Renal cortex interstitium (tissue), 15 donors: ENCODE measurements around the gene NUDT22. TPM values are rescaled to one million over a fixed set of nuclear protein-coding genes. Genes with fewer than 3 reads are reported as not detected.

ENCODE experiments used
- DNase-seq, 11 donors: peaks; one replicate each; pipeline ENCODE4 v3.0.0-alpha.2; 2013; ENCODE audit warnings: low read depth in 9 of 11, low spot score in 4 of 11; ENCODE audit errors: extremely low read depth in 1 of 11
- long read RNA-seq, 16 experiments: transcript quantifications; one replicate each; lab custom pipeline, GENCODE V29; 2026
- polyA plus RNA-seq, 3 donors: library from polyadenylated mRNA; unstranded; fragments of 120-200 nt; gene quantifications; one replicate each; pipeline ENCODE4 v1.2.1, GENCODE V29; 2013; ENCODE audit not compliant: insufficient read length in 3 of 3

NUDT22 gene, protein sequence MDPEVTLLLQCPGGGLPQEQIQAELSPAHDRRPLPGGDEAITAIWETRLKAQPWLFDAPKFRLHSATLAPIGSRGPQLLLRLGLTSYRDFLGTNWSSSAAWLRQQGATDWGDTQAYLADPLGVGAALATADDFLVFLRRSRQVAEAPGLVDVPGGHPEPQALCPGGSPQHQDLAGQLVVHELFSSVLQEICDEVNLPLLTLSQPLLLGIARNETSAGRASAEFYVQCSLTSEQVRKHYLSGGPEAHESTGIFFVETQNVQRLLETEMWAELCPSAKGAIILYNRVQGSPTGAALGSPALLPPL
- polyA plus RNA-seq, result 10 to 100 TPM; 17.7 to 32.8 (median 28.0) TPM
- long read RNA-seq, donor 1, partial matches to known transcripts, result 0 of 5 reads
- long read RNA-seq, donor 1, other reads (novel, unspliced or antisense), result 0 of 5 reads
- long read RNA-seq, donor 2, transcript NUDT22-201 (6 exons, 1,094 nt), result major isoform, 6 of 28 reads
- long read RNA-seq, donor 2, partial matches to known transcripts, result 12 of 28 reads
- long read RNA-seq, donor 2, other reads (novel, unspliced or antisense), result 5 of 28 reads
- long read RNA-seq, donor 3, transcript NUDT22-201 (6 exons, 1,094 nt), result major isoform, 9 of 11 reads
- long read RNA-seq, donor 3, partial matches to known transcripts, result 0 of 11 reads
- long read RNA-seq, donor 3, other reads (novel, unspliced or antisense), result 0 of 11 reads
- long read RNA-seq, donor 4, partial matches to known transcripts, result 0 of 7 reads
- long read RNA-seq, donor 4, other reads (novel, unspliced or antisense), result 0 of 7 reads
- long read RNA-seq, donor 5, result 0 reads
- long read RNA-seq, donor 6, transcript NUDT22-201 (6 exons, 1,094 nt), result major isoform, 6 of 25 reads
- long read RNA-seq, donor 6, partial matches to known transcripts, result 16 of 25 reads
- long read RNA-seq, donor 6, other reads (novel, unspliced or antisense), result 0 of 25 reads
- long read RNA-seq, donor 7, transcript NUDT22-201 (6 exons, 1,094 nt), result major isoform, 8 of 16 reads
- long read RNA-seq, donor 7, partial matches to known transcripts, result 5 of 16 reads
- long read RNA-seq, donor 7, other reads (novel, unspliced or antisense), result 0 of 16 reads
- long read RNA-seq, donor 8, transcript NUDT22-201 (6 exons, 1,094 nt), result major isoform, 10 of 26 reads
- long read RNA-seq, donor 8, partial matches to known transcripts, result 5 of 26 reads
- long read RNA-seq, donor 8, other reads (novel, unspliced or antisense), result 5 of 26 reads
- long read RNA-seq, donor 9, partial matches to known transcripts, result 0 of 31 reads
- long read RNA-seq, donor 9, other reads (novel, unspliced or antisense), result 26 of 31 reads
- long read RNA-seq, donor 10, transcript NUDT22-201 (6 exons, 1,094 nt), result major isoform, 8 of 11 reads
- long read RNA-seq, donor 10, partial matches to known transcripts, result 0 of 11 reads
- long read RNA-seq, donor 10, other reads (novel, unspliced or antisense), result 0 of 11 reads
- long read RNA-seq, donor 11, transcript NUDT22-201 (6 exons, 1,094 nt), result major isoform, 6 of 35 reads
- long read RNA-seq, donor 11, partial matches to known transcripts, result 26 of 35 reads
- long read RNA-seq, donor 11, other reads (novel, unspliced or antisense), result 0 of 35 reads
- long read RNA-seq, donor 12, partial matches to known transcripts, result 0 of 5 reads
- long read RNA-seq, donor 12, other reads (novel, unspliced or antisense), result 0 of 5 reads
- long read RNA-seq, donor 13, result 0 reads
- long read RNA-seq, donor 14, transcript NUDT22-201 (6 exons, 1,094 nt), result major isoform, 5 of 48 reads
- long read RNA-seq, donor 14, partial matches to known transcripts, result 12 of 48 reads
- long read RNA-seq, donor 14, other reads (novel, unspliced or antisense), result 31 of 48 reads
- long read RNA-seq, donor 15, partial matches to known transcripts, result 0 of 4 reads
- long read RNA-seq, donor 15, other reads (novel, unspliced or antisense), result 0 of 4 reads
- long read RNA-seq, donor 16, transcript NUDT22-201 (6 exons, 1,094 nt), result major isoform, 20 of 78 reads
- long read RNA-seq, donor 16, partial matches to known transcripts, result 42 of 78 reads
- long read RNA-seq, donor 16, other reads (novel, unspliced or antisense), result 6 of 78 reads

DNA sequence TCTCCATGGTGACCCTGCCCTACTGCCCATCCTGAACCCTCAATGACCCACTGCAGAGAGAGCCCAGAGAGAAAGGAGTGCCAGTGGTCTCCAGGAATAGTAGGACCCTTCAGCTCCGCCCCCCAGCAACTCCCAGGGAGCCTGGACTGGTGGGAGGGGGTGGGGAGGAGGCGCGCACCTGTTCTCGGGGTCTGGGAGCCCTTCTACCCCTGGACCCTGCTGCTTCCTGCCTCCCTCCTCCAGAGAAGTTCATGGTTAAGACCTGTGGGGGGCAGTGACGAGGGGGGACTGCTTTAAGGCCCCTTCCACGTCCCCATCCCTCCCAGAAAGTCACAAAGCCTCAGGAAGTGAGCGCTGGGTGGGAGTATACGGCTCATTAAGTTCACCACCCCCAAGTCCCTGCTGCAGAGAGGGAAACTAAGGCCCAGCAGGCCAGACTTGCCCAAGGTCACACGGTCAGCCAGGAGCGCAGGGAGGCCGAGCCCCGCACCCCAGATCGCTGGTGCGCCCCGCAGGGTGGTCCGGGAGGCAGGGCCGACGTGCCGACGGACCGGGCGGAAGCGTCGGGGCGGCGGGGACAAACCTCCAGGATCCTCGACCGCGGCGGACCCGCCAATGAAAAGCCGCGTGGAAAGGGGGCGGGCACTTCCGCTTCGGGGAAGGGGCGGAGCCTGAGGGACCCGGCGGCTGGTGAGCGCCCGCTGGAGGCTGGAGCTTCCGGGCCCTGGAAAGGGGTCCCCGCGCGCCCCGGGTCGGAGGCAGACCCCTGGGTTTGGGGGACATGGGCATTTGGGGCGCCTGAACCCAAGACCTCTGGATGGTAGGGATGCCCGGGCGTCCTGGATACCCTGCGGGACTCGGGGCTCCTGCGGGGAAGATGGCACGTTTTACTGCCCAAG lies at the start of gene NUDT22, which contains the start of gene TRPT1:
Gene NUDT22 (plus strand): TSS at position 667 of the 899 bp plus-strand sequence. CDS start 379 bp downstream, outside the sequence.
Gene TRPT1 (minus strand): TSS at position 579 of the 899 bp plus-strand sequence. CDS start 326 bp downstream, at position 253.
- DNase-seq, result peak in 9 of 11 donors; percentile 67 to 89 (median 82)

DNA sequence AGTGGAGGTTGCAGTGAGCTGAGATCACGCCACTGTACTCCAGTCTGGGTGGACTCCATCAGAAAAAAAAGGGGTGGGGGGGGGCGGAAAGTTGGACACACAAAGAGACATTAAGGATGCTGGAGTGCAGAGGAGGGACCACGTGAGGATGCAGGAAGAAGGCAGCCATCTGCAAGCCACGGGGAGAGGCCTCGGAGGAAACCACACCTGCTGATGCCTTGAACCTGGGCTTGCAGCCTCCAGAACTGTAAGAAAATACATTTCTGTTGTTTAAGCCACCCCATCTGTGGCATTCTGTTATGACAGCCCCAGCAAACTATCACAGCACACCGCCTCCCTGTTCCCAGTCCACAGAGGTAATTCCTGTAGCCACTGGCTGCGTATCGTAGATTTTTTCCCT lies 49.3 kb upstream of the NUDT22 start:
- DNase-seq, result no peak

DNA sequence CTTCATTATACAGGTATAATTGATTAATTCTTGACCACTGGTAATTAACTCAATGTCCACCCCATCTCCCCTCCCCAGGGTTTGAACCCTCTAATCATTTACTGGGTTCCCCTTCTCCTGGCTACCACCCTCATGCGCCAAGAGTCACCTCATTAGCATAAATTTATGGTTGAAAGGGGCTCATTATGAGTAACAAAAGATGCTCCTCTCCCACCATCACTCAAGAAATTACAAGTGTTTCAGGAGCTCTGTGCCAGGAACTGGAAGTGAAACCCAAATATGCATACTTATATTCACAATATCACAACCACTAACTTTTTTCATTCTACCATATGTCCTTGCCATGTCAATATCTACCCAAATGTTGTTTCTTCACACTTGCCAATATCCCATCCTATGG lies 47.9 kb upstream of the NUDT22 start:
- DNase-seq, result no peak

DNA sequence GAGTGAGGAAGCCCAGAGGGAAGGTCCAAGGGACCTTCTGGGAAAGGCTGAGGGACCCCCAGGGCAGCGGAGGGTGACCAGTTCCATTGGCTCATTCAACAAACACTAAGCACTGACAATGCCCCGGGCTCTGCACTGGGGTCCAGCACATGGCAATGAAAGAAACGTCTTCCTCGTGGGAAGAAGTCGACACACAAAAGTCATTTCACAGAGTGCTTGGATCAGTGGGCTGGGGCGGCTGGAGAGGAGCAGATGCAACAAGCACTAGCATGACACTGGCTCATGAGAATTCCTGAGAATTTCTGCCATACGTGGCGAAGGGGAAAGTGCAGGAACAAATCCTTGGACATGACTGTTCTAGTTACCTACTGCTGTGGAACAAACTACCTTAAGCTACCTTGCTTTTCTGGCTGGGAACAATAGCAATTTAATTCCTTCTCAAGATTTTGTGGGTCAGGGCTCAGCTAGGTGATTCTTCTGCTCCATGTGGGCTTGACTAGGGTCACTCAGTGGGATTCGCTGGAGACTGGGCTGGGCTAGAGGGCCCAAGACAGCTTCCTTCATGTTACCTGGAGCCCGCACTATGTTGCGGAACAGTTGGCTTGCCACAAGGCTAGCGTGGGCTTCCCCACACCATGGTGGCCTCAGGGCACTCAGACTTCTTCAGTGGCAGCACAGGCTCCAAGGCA lies 47.0 kb upstream of the NUDT22 start:
- no peak for DNase-seq

DNA sequence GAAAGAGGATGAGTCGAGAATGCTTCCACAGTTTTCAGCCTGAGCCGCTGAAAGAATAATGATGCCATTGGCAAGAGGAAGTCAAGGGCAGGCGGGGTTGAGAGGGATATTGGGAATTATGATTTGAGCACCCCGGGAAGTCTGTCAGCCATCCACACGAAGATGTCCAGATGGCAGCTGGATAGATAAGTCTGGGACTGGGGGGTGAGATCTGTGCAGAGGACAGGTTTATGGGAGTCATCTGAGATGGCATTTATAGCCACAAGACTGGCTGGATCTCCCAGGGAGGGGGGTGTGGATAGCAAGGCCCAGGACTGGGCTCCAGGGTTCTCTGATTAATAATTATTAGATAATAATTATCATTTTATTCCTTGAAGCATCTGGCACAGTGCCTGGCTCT lies 45.2 kb upstream of the NUDT22 start:
- DNase-seq, result no peak

DNA sequence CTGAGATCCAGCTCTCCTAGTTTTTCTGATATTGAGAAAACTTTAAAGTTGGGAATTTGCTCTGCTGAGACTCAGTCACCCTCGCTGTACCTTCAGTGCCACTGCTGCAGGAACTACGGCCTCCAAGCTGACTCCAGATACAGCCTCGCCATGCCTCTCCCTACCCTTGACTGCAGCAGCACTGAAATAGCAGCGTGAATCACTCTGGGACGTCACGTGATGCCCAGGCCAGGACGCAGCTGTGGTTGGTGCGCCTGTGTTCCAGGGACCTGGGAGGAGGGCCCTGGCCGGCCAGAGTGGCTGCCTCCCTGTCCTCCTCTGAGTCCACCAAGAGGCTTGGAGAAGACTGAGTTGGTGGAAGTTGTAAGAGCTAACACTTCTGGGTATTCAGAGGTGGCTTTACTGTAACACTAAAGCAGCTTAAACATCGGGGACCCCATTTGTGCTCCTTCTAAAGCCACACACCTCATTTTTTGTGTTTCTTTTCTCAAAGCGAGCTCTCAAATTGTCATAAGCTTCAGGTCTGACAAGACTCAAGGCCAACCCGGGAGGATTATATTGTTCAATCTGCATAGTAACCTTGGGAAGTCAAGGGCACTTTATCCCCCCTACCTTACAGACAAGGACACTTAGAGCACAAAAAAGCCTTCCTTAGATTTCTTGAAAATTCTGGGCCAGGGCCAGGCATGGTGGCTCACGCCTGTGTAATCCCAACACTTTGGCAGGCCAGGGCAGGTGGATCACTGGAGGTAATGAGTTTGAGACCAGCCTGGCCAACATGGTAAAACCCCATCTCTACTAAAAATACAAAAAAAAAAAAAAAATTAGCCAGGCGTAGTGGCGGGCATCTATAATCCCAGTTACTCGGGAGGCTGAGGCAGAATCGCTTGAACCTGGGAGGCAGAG lies 44.3 kb upstream of the NUDT22 start:
- DNase-seq, result peak in 9 of 11 donors; percentile 50 to 84 (median 71)

DNA sequence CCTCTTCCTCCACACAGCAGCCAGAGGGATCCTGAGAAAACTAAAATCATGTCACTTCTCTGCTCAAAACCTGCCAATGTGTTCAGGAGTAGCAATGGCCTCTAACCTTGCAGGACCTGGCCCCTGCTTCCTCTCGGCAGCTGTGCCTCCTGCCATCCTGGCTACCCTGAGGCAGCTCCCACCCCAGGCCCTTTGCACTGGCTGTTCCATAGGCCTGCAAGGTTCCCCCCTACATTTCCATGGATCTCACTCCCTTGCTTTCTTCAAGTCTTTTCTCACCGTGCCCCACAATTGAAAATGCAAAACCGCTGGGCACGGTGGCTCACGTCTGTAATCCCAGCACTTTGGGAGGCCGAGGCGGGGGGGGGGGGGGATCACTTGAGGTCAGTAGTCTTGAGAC lies 42.2 kb upstream of the NUDT22 start:
- DNase-seq, result no peak

DNA sequence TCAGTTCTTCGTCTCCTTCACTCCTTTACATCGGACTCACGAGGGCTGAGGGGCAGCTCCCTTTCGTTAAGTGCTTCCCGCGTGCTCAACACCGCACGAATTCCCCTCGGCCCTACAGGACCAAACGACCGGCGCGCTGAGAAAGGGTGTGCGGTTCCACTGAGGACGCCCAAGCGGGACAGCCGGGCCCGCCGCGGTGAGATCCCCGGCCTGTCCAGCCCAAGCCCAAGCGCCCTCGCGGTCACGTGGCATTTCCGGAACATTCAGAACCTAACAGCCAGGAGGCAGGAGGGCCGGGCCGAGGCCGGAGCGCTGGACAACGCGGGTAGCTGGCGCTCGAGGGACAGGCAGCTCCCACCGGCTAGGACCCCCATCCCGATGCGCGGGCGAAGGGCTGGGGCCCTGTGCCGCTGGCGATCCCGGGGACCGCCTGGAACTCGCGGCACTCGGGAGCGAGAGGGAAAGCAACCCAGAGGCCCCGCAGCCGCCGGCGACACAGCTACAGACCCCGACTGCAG lies 40.8 kb upstream of the NUDT22 start:
- DNase-seq, result peak in 7 of 11 donors; percentile 61 to 76 (median 73)

DNA sequence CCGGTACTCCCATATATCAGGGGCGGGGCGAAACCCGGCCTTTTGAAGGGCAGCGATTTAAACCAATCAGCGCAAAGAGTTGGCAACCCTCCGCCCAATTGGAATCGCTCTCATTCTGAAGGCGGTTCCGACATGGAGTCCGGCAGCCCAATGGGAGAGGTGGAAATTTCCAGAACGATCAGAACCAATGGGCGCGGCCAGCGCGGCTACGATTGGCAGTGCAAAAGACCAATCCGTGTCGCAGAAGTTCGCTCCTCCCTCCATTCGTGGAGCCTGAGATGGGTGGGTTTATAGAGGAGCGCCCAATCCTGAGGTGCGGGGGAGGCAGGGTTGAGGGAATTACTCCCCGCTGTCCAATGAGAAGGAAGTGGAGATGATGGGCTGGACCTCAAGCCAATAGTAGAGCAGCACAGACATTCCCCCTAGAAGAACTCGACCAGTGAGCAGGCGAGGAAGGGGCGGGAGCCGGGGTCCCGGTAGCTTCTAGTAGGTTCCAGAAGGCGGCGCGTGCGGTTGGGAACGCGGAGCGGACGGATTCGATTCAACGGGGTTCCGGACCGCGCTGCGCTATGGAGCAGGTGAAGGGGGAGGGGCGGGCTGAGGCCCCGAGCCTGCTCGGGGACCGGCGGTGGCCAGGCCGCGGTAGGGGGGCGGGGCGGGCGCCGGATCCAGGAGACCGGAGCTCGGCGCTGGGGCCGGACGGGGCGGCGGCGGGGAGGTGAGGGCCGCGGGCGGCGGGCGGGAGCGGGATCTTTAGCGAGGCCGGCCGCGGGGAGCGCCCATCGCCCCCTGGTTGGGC lies 40.2 kb upstream of the NUDT22 start, which contains the start of gene STIP1:
Gene STIP1 (plus strand): TSS at position 479 of the 799 bp plus-strand sequence. CDS start 91 bp downstream, at position 570.
- DNase-seq, result peak; percentile 99 to 100 (median 100)

DNA sequence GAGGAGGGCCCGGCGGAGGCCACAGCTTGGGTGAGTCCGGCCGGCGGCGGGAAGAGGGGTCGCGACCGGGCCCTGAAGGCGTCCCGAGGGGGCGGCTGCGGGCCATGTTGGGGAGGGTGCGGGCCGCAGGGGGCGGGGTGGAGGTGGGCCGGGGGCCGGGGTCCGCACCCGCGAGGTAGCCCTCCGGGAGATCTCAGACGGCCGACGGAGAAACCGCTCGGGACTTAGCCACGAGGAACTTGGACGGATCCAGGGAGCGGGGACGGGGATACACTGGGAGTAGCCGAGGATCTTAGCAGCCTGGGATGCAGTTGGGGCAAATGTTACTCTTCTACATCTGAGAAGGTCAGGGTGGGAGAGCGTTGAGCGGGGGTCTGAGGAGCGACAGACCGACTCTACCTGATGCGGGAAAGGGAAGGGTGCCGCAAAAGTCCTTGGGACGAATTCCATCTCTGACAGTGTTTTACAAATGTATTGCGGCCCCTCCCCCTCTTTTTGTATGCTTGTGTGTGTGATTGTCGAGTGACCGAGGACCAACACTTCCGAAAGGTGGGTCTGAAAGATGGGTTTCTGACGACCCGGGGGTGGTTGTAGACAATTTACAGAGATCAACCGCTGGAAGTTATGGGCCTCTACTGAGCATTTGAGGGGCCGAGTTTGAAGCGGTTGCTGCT lies 39.4 kb upstream of the NUDT22 start:
- DNase-seq, result no peak

DNA sequence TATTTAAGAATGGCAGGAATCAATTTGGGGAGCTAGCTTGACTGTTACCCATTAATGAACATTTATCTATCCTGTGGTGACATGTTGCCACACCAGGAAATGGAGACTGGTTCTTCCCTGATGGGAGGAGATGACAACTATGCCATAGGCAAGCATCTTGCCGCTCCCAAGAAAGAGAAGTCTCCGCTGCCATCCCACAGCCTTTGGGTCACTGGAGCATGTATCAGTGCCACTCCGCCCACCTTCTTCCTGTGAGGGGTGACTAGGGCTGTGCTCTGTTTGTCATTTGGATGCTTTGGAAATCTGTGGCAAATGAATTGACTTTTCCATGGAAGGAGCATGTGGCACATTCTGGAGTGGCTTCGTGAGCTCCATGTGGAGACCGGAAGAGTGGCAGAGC lies 33.6 kb upstream of the NUDT22 start:
- no peak for DNase-seq

DNA sequence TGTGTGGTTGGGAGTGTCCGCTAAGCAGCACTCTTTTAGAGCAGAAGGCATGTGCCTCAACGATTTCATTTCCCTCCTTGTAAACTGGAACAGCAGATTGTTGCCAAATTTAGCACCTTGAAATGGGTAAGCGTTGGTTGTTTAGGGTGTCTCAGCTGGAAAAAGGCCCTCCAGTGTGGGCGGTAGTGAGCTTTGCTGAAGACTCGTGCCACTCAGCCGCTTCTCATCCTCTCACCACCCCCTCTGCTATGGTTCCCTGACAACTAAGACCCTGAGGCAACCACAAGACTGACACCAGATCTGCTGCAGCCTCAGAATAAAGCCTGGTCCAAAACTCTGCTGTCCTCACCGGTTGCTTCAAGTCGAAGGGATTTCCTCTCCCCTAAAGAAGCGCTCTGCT lies 29.4 kb upstream of the NUDT22 start:
- no peak for DNase-seq

DNA sequence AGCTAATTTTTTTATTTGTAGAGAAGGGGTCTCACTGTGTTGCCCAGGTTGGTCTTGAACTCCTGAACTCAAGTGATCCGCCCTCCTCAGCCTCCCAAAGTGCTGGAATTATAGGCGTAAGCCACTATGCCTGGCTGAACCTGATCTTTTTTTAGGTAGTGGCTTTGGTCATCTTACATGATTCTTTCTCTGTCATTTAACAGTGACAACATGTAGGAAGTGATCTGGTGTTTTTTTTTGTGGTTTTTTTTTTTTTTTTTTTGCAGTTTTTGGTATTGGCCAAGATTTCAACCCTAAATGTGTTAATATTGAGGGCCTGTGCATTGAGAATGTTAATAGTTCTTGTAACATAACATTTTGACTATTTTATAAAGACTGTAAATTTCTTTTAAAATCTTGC lies 27.6 kb upstream of the NUDT22 start:
- DNase-seq, result no peak
